Measurements from ENCODE around the gene IL1RL1. TPM values are rescaled to one million over a fixed set of nuclear protein-coding genes. Genes with fewer than 3 reads are reported as not detected.

IL1RL1 gene
- total RNA-seq, 1 experiment from 2014 or later = 10.0 TPM

- Mint-ChIP-seq H3K4me3 (ENCODE audit: unreplicated experiment) (peak overlapping the region; percentile 16), H3K9me3 (ENCODE audit: unreplicated experiment) (peaks cover 4% of the 10 kb centered on the region), H3K27me3 (ENCODE audit: insufficient read depth, unreplicated experiment) (no peaks in the 10 kb centered on the region), H3K36me3 (ENCODE audit: insufficient read depth, unreplicated experiment) (no peaks in the 10 kb centered on the region), H3K27ac (ENCODE audit: low read depth, unreplicated experiment) (peak overlapping the region; percentile 71), H3K4me1 (ENCODE audit: insufficient read depth, unreplicated experiment) (peaks cover 15% of the 10 kb centered on the region)
- DNase-seq (ENCODE audit: unreplicated experiment) = peak; percentile 68
- BruUV-seq (replicated peaks) = no TSS peak
- POLR2A ChIA-PET = interaction anchor here (0.6 kb wide), 1 partner anchor 1755 kb away, joined by 3 read pairs; no protein-coding TSS in a partner anchor
- TF ChIP-seq, protein P1, sequence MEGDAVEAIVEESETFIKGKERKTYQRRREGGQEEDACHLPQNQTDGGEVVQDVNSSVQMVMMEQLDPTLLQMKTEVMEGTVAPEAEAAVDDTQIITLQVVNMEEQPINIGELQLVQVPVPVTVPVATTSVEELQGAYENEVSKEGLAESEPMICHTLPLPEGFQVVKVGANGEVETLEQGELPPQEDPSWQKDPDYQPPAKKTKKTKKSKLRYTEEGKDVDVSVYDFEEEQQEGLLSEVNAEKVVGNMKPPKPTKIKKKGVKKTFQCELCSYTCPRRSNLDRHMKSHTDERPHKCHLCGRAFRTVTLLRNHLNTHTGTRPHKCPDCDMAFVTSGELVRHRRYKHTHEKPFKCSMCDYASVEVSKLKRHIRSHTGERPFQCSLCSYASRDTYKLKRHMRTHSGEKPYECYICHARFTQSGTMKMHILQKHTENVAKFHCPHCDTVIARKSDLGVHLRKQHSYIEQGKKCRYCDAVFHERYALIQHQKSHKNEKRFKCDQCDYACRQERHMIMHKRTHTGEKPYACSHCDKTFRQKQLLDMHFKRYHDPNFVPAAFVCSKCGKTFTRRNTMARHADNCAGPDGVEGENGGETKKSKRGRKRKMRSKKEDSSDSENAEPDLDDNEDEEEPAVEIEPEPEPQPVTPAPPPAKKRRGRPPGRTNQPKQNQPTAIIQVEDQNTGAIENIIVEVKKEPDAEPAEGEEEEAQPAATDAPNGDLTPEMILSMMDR (IDR thresholded peaks at IDR 0.05; ENCODE audit: unreplicated experiment) = no peak
- intact Hi-C loops (cut with micrococcal nuclease) = loop anchor here (1.0 kb wide), 1 partner anchor 79 kb away; no protein-coding TSS in a partner anchor
- CTCF ChIA-PET = interaction anchor here (0.9 to 1.3 kb wide), 3 partner anchors 13 to 111 kb away, joined by 3 read pairs; no protein-coding TSS in a partner anchor
Measured at GRCh38 chr2:102337012-102337411, 25.6 kb downstream of the IL1RL1 start.

- DNase-seq (ENCODE audit: unreplicated experiment) = no peak
- TSS peak; percentile 75 for BruUV-seq (replicated peaks)
Measured at GRCh38 chr2:102337481-102338386, 26.4 kb downstream of the IL1RL1 start.

DNA sequence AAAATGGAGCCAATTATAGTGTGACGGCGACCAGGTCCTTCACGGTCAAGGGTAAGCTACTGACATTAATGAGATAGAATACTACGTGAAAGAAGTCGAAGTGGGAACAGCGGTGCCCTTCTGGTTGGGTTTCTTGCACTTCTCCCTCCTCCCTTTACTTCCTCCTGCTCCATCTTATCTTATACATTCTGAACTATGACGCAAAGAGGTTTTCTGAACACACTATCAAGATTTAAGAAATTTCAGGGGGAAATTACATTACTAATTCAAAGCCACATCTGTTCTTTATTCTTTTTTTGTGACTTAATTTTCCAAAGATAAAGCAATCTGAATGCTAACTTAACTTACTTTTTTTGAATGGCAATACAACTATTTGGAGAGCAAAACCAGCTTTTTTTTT lies 29.4 kb downstream of the IL1RL1 start:
- no TSS peak for BruUV-seq (replicated peaks)
- POLR2A ChIA-PET = no interaction called here
- H3K4me1 Mint-ChIP-seq (ENCODE audit: insufficient read depth, unreplicated experiment) = peaks cover 15% of the 10 kb centered on the region
- no peaks in the 10 kb centered on the region for H3K9me3 Mint-ChIP-seq (ENCODE audit: unreplicated experiment)
- H3K27me3 Mint-ChIP-seq (ENCODE audit: insufficient read depth, unreplicated experiment) = no peaks in the 10 kb centered on the region
- DNase-seq (ENCODE audit: unreplicated experiment) = no peak
- no peak overlapping the region for H3K4me3 Mint-ChIP-seq (ENCODE audit: unreplicated experiment)
- CTCF ChIA-PET = interaction anchor here (0.5 to 0.9 kb wide), 3 partner anchors 43 to 310 kb away, joined by 3 to 4 read pairs (median 3); no protein-coding TSS in a partner anchor
- intact Hi-C loops (cut with micrococcal nuclease) = no loop called here
- TF ChIP-seq, protein P1 (IDR thresholded peaks at IDR 0.05; ENCODE audit: unreplicated experiment) = no peak
- no peak overlapping the region for H3K27ac Mint-ChIP-seq (ENCODE audit: low read depth, unreplicated experiment)
- H3K36me3 Mint-ChIP-seq (ENCODE audit: insufficient read depth, unreplicated experiment) = no peaks in the 10 kb centered on the region

More at GRCh38 chr2:102337481-102338386, 26.4 kb downstream of the IL1RL1 start:
- H3K27ac Mint-ChIP-seq (ENCODE audit: low read depth, unreplicated experiment) = peak overlapping the region; percentile 39
- H3K4me1 Mint-ChIP-seq (ENCODE audit: insufficient read depth, unreplicated experiment) = peaks cover 15% of the 10 kb centered on the region
- intact Hi-C loops (cut with micrococcal nuclease) = loop anchor here (1.0 kb wide), 1 partner anchor 79 kb away; no protein-coding TSS in a partner anchor
- POLR2A ChIA-PET = interaction anchor here (0.9 kb wide), 1 partner anchor 11 kb away, joined by 3 read pairs; no protein-coding TSS in a partner anchor
- CTCF ChIA-PET = interaction anchor here (0.9 to 1.3 kb wide), 3 partner anchors 12 to 110 kb away, joined by 3 read pairs; no protein-coding TSS in a partner anchor
- no peaks in the 10 kb centered on the region for H3K9me3 Mint-ChIP-seq (ENCODE audit: unreplicated experiment)
- TF ChIP-seq, protein P1 (IDR thresholded peaks at IDR 0.05; ENCODE audit: unreplicated experiment) = no peak
- no peaks in the 10 kb centered on the region for H3K27me3 Mint-ChIP-seq (ENCODE audit: insufficient read depth, unreplicated experiment)
- H3K4me3 Mint-ChIP-seq (ENCODE audit: unreplicated experiment) = peak overlapping the region; percentile 58
- H3K36me3 Mint-ChIP-seq (ENCODE audit: insufficient read depth, unreplicated experiment) = no peaks in the 10 kb centered on the region

- Mint-ChIP-seq H3K4me1 (ENCODE audit: insufficient read depth, unreplicated experiment) (peaks cover 2% of the 10 kb centered on the region), H3K4me3 (ENCODE audit: unreplicated experiment) (no peak overlapping the region), H3K27ac (ENCODE audit: low read depth, unreplicated experiment) (no peak overlapping the region), H3K27me3 (ENCODE audit: insufficient read depth, unreplicated experiment) (no peaks in the 10 kb centered on the region), H3K36me3 (ENCODE audit: insufficient read depth, unreplicated experiment) (no peaks in the 10 kb centered on the region), H3K9me3 (ENCODE audit: unreplicated experiment) (no peaks in the 10 kb centered on the region)
- TF ChIP-seq, protein P1 (IDR thresholded peaks at IDR 0.05; ENCODE audit: unreplicated experiment) = no peak
- CTCF ChIA-PET = interaction anchor here (0.6 to 1.4 kb wide), 4 partner anchors 56 to 316 kb away, joined by 3 to 5 read pairs (median 3); no protein-coding TSS in a partner anchor
- no peak for DNase-seq (ENCODE audit: unreplicated experiment)
- POLR2A ChIA-PET = interaction anchor here (0.7 to 1.0 kb wide), 2 partner anchors 60 to 112 kb away, joined by 3 to 5 read pairs; no protein-coding TSS in a partner anchor
- no TSS peak for BruUV-seq (replicated peaks)
- intact Hi-C loops (cut with micrococcal nuclease) = no loop called here
Measured at GRCh38 chr2:102342888-102343287, 31.5 kb downstream of the IL1RL1 start.

Measured in MCF 10A (cell line).